ENCODE results near the gene DOC2B.

The DOC2B gene

GRCh38 chr17:162689-163088 is 18.8 kb downstream of the DOC2B start:
- DNase-seq (ENCODE audit: low spot score), result no peak

DNA sequence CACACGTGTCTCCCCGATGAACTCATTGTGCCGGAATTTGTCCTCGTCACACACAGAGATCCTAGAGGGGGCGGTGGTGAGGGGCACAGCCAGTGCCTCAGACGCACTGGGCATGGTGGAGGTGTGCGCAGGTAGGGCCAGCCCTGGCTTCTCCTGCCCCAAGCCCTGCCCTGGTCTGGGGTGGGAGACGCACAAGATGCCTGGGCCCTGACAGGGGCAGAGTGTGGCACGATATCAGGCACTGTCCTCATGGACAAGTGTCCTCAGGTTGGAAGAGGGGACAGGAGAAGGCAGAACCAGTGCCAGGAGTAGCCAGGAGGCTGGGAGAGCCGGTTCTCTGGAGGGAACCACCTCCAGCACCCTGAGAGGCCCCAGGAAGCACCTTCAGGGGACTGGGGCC is 20.0 kb downstream of the DOC2B start:
- no peak for DNase-seq (ENCODE audit: low spot score)

DNA sequence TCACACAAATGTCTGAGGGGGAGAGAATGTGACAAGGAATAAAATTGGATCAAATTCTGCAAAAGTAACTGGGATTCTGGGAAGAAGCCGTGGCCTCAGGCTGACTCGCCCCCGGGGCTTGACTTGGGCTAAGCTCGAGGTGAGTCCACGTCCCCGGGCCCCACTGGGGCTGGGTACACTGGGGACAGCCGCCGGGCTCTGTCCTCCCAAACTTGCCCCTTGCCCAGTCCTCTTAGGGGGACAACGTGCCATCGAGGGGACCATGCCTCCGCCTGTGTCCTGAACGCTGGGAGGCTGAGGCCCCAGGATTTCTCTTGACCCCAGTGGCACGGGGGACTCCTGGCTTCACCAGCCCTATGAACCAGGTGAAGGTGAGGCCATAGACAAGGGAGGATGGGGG is 21.1 kb downstream of the DOC2B start:
- no peak for DNase-seq (ENCODE audit: low spot score)

DNA sequence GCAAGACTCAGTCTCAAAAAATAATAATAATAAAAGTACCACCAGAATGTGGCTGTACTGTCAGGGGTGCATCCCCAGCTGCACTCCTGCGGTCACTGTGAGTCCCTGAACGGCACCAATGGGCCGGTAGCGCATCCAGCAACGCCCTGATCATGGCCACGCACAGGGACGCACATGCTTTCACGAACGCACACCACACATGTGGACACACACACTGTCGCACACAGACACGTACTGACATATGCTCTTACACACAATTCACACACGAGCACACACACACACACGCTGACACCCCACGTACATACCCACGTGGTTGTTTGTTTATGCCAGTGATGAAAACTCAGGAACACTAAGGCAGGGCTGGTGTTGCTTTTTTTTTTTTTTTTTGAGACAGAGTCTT is 21.8 kb downstream of the DOC2B start:
- no peak for DNase-seq (ENCODE audit: low spot score)

GRCh38 chr17:158379-158778 is 23.1 kb downstream of the DOC2B start:
- no peak for DNase-seq (ENCODE audit: low spot score)

- no peak for DNase-seq (ENCODE audit: low spot score)
Observed at GRCh38 chr17:157901-158300, 23.5 kb downstream of the DOC2B start.

DNA sequence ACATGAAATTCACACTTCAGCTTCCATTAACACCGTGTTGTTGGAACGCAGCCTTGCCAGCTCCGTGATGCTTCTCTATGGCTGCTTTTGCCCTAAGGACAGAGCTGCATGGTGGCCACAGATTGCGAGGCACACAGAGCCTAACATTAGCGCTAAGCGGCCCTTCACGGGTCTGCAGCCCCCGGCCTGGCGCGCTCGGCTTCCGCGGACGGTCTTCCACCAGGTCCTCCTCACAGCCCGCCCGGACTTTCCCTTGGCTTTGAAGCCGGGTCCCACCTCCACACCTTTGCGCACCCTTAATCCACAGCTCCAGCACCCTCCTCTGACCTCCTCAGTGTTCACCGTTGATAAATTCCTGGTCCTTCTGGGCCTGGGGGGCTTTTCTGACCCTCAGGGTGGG is 24.5 kb downstream of the DOC2B start:
- no peak for DNase-seq (ENCODE audit: low spot score)

DNA sequence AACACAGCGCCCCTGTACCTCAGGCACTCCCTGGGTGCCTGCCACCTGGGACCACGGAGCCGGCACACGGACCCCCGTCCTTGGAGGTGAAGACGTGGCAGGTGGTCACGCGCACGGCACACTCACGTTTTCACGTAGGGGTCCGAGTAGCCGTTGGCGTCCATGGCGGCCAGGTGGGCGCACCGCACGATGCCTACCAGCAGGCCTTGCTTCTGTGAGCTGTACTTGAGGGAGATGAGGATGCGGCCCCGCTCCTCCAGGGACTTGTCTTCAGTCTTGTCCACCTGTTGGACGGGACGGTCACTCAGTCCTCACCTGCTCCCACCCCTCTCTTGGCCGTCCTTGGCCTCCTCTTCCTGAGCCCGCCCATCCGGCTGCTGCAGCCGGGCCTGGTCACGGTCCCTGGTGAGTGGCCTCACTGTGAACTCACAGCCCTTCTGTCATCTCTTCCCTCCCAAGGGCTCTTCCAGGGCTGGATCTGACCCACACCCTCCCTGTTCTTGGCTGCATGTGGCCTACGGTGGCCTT is 25.3 kb downstream of the DOC2B start:
- no peak for DNase-seq (ENCODE audit: low spot score)

GRCh38 chr17:155576-155975 is 25.9 kb downstream of the DOC2B start:
- no peak for DNase-seq (ENCODE audit: low spot score)

- no peak for DNase-seq (ENCODE audit: low spot score)
Observed at GRCh38 chr17:153851-154250, 27.6 kb downstream of the DOC2B start.

DNA sequence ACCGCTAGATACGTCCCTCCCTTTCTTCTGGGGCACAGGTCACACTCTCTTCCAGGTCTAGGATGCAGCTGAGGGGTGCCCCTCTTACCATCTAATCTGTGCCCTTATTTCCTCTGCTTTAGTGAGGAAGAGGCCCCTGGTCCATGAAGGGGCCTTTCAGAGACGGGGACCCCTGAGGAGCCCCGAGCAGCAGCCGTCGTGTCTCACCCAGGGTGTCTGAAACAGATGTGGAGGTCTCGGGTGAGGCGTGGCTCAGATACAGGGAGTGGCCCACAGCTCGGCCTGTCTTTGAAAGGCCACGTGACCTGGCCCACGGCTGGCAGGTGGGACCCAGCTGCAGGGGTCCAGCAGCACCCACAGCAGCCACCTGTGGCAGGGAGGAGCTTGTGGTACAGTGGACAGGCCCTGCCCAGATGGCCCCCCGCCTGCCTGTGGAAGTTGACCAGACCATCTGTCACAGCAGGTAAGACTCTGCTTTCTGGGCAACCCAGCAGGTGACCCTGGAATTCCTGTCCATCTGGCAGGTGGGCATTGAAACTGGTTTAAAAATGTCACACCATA is 28.5 kb downstream of the DOC2B start:
- peak; percentile 27 for DNase-seq (ENCODE audit: low spot score)

- DNase-seq (ENCODE audit: low spot score), result no peak
Observed at GRCh38 chr17:151886-152859, 29.3 kb downstream of the DOC2B start.

DNA sequence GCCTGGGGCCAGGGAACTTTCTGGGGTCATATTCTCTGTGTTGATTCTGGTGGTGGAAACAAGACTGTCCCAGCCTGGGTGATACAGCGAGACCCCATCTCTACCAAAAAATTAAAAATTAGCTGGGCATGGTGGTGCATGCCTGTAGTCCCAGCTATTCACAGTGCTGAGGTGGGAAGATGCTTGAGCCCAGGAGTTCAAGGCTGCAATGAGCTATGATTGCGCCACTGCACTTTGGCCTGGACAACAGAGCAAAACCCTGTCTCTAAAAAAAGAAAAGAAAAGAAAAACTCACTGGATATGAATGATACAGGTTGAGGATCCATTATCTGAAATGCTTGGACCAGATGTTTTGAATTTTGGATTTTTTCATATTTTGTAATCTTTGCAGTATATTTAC is 30.4 kb downstream of the DOC2B start:
- no peak for DNase-seq (ENCODE audit: low spot score)

DNA sequence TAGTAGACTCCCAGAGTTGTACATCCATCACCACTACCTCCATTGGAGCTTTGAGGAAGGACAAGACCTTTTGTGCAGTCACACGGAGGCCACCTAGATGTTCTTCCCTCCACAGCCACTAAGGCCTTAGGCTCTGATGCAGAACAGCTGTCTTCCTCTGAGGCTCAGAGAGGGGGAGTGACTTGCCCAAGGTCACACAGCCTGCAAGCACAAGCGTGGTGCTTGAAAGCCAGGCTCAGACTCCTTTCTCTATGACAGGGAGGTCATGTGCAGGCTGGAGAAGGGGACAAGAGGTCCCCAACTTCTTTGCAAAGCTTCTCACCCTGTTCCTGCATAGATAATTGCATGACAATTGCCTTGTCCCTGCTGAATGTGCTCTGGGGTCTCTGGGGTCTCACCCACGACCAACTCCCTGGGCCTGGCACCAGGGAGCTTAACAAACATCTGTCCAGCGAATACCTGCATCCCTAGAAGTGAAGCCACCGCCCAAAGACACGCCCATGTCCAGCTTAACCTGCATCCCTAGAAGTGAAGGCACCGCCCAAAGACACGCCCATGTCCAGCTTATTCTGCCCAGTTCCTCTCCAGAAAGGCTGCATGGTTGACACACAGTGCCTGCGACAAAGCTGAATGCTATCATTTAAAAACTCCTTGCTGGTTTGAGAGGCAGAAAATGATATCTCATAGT is 31.4 kb downstream of the DOC2B start:
- no peak for DNase-seq (ENCODE audit: low spot score)

DNA sequence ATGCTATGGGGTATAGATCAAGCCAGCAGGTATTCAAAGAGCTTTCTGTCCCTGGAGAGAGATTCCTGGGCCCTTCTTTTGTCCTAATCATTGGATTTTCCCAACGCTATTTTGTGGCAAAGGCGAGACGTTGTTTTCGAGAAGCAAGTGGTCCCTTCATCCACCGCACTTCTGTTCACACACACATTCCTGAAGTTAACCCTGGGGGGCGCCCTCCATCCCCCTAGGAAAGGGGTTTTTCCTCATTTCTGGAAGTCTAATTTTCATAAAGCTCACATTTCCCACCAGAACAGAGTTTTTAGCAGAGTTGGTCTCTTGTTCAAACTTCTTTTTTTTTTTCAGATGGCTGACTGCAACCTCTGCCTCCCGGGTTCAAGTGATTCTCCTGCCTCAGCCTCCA is 32.2 kb downstream of the DOC2B start:
- no peak for DNase-seq (ENCODE audit: low spot score)

GRCh38 chr17:148757-149156 is 32.7 kb downstream of the DOC2B start:
- DNase-seq (ENCODE audit: low spot score), result no peak

GRCh38 chr17:147796-148740 is 33.4 kb downstream of the DOC2B start:
- DNase-seq (ENCODE audit: low spot score), result no peak

GRCh38 chr17:146983-147761 is 34.3 kb downstream of the DOC2B start:
- no peak for DNase-seq (ENCODE audit: low spot score)

DNA sequence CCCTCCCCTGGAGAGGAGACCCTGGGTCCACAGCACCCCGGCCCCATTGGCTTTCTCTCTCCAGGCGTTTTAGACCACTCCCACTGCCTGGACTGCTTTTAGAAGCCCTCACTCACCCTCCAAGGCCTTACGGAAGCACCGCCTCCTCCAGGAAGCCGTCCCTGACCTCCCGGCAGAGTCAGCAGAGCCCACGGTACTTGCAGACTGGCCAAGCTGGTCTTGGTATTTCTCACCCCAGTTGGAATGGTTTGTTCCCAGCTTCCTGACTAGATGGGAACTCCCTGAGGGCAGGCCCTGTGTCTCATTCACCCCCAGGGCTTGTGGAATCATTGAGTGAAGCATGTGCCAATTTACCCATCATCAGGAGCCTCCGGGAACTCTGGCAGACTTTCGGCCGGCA is 34.9 kb downstream of the DOC2B start:
- no peak for DNase-seq (ENCODE audit: low spot score)

DNA sequence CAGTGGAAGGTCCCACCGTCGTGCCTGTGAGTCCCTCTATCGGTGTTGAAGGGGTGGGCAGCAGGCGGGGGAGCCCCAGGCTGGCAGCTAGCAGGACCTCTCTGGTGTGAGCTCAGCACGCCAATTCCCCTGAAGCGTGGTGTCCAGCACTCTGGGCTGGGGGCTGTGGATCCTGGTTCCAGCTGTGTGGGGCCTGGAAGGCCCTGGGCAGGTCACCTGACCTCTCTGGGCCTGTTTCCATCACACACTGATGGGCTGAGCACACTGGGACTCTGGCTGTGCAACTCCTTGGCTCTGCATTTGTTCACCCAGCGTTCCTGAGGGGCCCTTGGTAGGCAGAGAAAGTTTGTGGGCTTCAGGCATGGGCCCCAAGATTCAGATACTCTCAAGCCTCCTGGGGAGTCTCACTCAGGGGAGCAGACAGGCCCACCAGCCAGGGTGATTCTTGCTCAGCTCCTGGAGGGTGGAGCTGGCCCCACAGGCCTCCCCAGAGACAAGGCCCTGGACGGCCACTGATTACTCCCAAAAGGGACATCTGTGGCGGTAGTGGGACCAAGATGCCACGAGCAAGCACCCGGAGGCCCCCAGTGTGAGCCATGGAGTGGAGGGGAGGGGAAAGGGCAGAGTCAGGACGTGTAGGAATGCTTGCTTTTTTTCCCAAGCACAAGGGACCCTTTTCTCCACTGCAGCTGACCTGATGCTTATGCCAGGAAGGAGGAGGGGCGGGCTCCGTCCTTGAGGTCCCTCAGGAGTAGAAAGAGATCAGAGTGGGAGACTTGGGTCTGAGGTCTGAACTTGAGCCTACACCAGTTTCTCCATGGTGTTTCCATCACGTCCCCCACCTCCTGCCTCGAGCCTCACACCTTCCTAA is 35.5 kb downstream of the DOC2B start:
- DNase-seq (ENCODE audit: low spot score), result no peak
